Stimulated activated CD4-positive, alpha-beta T cell treated with anti-CD3 and anti-CD28 coated beads, Interleukin-2, amount 100 ng/mL, for 24 hours (primary cell): ENCODE results near the gene FOXP2.
"Not testable (repeated sequence)": the region's sequence is repeated elsewhere in the genome, so short reads cannot be mapped to it uniquely, and the experiment has no call there.

Experiments
- DNase-seq, 2 donors: peaks; one replicate each; pipeline ENCODE4 v3.0.0-alpha.2; 2020

Gene FOXP2

DNA sequence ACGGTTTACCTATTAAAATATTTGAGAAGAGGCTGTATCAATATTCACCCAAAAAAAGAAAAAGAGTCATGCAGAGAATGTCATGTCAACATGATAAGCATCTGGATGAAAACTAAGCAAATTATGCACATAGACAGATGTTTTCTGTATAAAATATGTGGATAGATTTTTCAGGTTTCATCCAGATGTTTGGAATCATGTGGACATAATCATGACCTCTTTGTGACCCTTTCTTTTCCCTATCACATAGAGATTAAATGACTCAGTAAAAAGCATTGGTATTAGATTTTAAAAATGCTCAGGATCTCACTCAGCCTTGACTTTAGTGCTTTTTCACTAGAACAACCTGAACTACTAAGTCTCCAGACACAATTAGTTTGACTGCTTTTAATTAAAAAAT, 90.0 kb downstream of the FOXP2 start:
- no peak for DNase-seq

DNA sequence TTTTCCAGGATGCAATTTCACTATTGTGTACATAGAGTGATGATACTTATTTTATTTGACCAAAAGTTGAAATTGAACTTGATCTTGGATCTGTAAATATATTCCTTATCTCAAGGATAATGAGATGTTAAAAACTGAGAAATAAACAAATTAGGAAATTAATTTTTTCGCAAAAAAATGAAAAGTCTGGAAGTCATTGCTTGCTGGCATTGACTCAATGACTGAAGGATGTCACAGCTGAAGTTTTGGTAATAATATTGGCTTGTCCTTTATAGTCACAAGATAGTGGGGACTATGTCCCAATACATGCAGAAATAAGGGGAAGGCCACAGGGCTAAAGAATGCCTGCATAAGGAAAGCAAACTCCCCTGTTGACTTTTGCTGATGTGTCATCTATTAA, 92.8 kb downstream of the FOXP2 start:
- DNase-seq = no peak

DNA sequence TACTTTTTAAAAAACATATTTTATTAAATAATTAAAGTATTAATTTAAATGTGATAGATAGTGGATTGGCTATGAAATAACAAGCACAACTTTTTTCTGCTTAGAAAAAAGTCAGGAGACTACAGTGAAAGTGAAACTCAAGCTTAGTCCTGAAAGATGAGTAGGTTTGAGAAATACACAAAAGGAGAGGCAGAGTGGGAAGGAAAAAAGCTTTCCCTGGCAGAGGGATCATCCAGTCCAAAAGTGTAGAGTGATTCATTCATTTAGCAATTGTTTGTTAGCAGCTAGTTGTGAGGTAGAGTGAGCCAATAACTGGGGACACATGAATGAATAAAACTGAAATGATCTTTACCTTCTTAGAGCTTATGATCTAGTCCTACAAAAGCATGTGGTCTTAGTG, 93.5 kb downstream of the FOXP2 start:
- no peak for DNase-seq

DNA sequence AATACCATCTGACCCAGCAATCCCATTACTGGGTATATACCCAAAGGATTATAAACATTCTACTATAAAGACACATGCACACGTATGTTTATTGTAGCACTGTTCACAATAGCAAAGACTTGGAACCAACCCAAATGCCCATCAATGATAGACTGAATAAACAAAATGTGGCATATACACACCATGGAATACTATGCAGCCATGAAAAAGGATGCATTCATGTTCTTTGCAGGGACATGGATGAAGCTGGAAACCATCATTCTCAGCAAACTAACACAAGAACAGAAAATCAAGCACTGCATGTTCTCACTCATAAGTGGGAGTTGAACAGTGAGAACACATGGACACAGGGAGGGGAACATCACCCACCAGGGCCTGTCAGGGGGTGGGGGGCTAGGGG, 96.2 kb downstream of the FOXP2 start:
- DNase-seq = not testable (repeated sequence)

DNA sequence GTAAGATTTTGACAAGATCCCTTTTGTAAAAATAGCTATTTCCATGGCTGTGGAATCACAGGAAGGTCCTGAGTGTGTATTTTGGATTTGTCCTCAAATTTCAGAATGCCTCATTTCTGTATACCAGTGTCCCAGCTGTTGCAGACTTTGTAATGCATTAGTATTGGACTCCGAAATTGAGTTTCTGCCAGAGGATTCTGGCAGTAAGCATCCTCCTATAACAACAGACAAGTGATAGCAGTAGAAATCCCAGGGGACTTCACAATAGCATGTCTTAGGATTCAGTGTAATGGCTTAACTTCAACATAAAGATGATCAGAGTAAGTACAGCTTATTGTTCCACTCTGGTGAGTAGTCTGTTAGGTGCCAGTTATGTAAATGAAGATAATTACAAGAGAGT, 104.6 kb downstream of the FOXP2 start:
- no peak for DNase-seq

DNA sequence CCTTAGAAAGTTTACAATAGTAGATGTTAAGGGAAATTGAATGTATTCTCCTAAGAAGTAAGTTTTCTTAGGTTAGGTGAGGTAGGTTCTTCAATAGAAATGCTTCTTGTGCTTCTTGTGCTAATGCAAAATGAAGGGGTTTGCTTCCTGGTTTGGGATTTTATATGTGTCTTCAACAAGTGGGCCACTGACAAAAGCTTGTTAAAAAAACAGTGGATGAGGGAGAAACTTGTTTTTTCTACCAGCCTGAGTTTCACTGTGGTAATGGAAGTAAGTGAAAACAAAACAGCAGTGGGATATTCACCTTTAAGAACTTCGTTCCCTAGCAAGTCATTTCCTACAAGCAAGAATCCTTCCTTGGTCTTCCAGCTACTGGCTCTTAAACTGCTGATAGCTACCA, 107.5 kb downstream of the FOXP2 start:
- no peak for DNase-seq

DNA sequence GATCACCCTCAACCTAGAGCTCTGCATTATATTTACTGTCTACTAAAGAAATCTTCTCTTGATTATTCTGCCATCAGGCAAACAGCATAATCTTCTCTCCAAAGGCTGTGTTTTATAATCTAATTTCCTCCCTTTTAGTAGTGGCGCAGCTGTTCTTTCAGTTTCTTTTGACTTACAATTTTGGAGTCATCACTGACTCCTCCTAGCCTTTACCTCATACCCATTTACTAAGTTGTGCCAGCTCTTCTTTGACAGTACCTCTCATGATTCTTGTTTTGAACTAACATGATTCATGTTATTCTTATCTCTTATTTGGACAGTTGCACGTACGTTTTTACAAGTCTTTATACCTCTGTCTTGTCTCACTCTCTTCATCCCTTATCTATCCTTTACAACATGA, 113.0 kb downstream of the FOXP2 start:
- no peak for DNase-seq

DNA sequence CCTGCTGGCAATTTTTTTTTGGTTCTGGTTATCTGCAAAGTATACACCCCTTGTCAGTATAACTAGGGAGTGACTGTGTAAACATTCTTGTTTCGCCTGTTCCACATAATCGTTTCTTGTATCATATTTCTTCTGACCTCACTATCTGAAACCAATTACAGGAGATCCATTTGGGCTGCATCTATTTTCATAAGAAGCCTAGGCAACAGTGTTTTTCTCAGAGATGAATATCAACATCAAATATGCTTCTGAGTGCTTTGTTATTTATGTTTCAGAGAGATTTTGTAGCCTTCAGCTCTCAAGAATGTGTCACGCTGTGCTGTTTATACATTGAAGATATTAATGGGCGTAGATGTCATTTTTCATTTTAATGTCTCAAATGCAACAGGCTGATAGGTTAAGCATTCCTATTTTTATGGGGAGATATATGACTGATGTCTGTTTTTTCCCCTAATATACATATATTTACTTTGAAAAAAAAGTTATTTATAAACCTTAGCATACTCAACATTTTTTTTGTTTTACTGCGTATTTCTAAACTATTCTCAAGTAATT, 115.5 kb downstream of the FOXP2 start:
- DNase-seq = no peak

DNA sequence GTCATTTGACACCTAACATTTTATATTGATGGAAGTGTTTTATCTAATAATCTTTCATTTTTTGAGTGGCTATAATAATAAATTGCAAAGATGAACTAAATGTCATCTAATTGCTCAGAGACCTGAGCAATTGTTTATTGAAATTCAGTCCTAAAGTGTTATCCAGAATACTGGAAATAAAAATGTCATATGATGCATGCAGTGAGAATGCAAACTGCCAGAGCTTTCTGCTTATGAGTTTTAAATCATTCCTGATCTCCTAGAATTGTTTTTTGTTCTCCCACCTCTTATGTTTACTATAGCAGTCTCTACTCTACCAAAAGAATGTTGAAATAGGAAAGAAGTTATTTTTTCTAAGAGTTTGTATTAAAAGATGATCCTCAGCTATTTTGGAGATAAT, 116.7 kb downstream of the FOXP2 start:
- DNase-seq = no peak

DNA sequence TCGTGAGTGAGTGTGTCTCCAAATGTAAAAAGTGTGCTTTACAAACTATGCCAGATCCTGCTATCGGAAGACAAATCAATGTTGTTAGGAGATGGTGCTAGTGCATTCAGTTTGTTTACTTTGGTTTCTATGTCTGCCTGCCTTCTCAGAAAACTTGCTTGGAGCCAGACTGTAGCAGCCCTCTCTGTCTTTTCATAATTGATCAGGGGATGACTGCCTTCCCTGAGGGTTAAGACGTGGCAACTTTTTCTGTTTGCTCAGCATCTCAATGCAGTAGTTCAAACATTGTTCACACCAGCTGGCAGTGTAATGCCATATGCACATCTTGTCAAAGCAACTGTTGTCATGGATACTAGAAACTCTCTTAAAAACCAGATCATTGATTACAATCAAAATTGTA, 118.5 kb downstream of the FOXP2 start:
- DNase-seq = no peak

DNA sequence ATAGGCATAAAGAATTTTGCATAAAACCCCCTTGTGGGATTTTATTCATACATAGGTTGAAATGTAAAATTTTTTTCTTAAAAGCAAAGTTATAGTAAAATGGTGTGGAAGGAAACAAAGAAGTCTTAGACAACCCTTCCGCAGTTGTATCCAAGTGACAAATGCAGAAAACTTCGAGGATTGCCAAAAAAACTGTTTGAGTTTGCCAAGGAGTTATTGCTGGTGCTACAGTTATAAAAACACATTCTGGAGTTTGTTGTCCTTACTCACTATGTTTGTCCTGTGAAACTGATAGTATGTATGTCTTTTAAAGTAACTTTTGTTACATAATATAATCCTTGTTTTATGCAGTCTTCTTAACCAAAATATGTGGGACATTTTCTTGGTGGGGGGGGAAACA, 120.3 kb downstream of the FOXP2 start:
- no peak for DNase-seq

DNA sequence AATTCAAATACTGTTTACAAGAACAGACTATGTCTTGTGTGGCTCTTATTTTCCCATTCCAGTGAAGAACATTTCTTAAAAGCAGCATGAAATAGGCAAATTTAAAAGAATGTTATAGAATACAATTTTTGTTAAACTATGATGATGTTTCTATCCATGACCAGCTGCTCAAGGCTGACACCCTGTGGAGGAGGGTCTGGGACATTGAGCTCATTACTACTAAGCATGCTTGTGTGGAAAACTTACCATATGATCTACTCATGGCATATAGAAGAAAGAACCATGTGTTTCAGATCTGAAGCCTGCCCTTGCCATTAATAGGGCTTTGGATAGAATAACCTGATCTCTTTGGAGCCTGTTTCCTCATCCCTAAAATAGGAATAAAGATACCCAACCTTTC, 125.0 kb downstream of the FOXP2 start:
- DNase-seq = no peak

DNA sequence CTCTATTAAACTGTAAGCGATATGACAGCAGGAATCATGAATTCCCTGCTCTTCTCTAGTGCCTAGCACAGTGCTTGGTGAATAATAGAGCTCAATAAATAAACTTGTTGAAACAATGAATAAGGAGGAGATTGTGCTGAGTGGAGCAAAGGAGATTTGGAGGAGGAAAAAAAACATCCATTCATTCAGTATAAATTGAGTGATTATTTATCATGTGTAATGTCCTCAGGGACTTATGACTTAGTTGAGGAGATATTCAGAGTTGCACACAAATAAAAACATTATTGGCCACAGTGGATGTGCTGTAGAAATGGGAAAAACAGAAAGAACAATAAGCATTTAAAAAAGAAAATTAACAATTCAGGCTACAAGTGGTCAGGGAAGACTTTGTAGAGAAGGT, 125.7 kb downstream of the FOXP2 start:
- DNase-seq = no peak

DNA sequence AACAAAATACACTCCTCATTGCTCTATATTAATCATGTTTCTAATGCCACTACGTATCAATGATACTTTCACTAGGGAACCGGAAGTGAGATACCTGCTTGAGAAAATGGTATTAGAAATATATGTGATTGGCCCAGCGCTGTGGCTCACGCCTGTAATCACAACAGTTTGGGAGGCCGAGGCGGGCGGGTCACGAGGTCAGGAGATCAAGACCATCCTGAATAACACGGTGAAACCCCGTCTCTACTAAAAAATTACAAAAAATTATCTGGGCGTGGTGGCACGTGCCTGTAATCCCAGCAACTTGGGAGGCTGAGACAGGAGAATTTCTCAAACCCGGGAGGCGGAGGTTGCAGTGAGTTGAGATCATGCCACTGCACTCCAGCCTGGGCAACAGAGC, 132.7 kb downstream of the FOXP2 start:
- DNase-seq = not testable (repeated sequence)

DNA sequence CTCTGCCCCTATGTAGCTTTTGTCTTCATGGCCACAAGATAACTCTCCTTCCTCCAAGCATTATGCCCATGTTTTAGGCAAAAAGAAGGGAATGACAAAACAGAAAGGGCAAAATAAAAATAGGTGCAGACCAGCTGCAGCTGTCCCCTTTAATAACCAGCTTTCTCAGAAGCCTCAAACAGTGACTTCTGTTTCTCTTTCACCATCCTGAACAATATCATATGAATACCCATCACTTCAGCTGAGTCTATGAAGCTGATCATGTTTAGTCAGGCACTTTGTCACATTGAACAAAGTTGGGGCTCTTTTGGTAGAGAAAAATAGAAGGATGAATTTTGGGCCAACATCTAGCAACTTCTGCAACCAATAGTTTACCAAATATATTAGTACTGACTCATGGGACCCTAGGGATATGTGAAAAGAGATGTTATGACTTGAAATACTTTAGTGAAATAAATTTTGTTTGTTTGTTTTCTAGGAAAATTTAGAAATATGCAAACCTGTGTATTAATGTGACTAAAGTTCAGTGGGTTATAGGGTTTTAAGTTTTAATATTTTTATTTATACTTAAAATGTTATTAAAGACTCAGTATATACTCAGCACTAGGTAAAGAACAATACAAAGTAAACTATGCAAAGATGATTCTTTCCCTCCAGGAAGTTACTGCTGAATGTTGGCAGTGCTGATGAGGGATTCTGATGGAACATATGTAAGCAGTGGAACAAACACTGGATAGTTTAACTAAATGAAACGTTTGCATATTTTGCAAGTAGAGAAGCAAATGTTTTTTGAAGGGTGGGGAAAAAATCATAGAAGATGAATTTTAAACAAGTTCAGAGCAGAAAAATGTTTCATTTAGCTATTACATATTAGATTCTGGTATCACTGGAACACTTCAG, 133.7 kb downstream of the FOXP2 start:
- no peak for DNase-seq

DNA sequence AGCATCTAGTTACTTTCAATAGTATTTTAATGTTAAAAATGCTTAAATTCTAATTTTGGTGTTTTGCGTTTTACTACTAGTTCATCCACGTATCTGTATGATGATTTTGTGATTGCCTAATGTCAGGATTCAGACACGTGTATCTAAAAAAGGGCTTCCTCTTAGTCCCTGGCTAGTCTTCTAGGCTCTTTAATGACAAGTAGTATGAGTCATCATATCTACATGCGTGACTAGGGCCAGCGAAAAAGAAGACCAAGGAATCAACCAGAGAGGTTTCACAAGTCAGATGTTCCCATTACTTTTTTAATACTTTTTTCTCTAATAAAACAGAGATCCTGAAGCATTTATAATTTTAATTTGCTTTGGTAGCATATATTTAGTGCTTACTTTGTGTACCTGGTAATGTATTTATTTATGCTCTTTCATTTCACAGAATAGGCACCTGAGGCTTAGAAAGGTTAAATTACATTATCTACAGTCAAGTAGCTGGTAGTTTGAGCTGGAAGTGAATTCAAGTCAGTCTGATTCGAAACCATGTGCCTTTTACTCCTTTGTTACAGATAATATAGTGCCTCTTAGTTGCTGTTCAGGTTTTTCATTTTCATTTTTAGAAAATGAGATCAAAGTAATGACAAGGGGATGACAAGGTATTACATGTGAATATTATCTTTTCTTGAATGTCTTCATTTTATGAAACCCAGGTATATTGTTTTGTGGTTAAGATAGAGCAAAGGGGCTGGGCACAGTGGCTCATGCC, 140.3 kb downstream of the FOXP2 start:
- DNase-seq = no peak

DNA sequence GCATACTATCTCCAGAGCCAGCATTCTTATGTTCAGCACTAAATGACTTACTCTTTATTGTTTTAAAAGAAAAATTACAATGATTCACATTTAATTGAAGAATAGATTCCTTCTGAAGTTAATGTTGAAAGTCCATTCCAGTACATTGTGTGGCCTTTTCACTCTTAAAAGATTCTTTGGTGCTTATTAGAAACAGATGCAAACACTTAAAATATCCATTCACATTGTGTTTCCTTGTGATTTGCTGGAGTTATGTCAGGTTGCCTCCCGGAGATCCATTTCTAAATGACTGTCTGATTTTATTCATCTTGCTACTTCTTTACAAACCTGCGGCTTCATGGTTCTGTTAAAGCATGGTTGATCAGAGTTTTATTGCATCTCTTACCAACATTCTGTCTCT, 152.8 kb downstream of the FOXP2 start:
- DNase-seq = no peak

DNA sequence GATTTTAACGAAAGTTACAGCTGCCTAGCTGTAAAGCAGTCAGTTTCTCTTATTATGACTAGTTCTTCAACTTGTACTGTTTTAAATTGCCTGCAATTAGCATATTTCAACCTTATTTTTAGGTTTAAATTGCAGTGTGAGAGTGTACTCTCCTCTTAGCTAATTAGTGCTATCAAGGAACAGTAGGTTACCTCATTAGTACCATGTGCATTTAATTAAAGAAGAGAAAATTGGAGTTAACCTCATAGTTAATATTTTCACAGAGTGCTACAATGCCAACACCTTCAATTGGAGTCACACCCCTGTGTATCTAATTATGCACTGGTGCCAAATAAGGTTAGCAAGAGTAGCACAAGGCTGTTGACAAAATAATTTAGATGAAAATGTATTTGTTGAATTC, 154.6 kb downstream of the FOXP2 start:
- no peak for DNase-seq

DNA sequence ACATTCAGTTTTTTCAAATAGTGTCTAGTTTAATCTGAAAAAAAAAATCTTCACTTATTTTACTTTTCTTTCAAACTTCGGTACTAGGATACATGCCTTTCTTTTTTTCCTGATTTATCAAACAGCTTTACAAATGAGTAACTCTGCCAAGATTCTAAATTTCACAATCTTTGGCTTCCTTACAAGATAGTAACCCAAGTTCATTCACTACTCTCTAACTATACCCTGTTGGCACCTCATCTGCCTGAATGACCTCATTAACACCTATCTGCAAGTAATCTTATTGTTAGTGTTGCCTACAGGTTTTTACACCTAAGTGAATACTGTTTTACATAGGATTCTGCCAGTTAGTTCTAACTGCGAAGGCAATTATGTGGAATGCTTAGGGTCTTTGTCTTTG, 159.8 kb downstream of the FOXP2 start:
- no peak for DNase-seq

DNA sequence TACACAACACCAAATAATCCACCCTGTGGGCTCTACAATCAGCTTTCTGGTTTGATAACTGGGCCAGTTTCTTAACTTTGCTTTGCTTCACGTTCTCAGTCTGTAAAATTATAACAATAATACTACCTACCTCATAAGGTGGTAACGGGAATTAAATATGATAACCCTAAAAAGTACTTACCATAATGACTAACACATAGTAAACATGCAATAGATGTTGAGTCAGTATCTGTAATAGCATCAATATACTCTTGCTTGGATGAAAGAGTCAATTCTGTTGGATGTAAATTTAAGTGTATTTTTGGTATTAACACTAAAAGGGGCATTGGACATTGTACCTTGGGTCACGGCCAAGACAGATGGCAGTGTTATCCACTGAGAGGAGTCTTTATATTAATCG, 160.5 kb downstream of the FOXP2 start:
- no peak for DNase-seq

DNA sequence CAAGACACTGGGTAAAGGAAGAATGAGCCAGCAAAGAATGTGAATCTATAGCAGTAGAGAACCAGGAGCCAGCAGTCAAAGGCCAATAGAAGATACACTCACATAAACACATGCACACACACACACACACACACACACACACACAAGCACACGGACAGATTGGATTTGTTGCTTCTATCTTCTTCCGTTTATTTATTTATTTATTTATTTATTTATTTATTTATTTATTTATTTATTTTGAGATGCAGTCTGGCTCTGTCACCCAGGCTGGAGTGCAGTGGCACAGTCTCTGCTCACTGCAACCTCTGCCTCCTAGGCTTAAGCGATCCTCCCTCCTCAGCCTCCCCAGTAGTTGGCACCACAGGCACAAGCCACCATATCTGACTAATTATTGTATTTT, 166.3 kb downstream of the FOXP2 start:
- DNase-seq = not testable (repeated sequence)

DNA sequence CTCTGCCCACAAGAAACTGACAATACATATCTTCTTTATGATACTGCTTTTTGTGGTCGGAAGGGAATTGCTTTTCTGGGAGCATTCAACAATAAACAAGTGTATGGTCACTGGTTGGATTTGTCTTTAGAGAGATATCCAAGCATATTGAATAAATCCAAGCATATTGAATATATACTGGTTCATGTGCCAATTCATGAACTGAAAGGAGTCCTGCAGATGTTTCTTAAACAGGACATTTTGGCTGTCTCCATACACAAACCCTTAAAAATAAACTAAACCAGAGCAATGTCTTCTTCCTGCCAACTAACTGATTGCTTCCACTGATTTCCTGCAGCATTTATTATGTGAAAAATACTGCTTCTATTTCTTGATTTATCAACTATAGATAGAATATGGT, 173.9 kb downstream of the FOXP2 start:
- no peak for DNase-seq

DNA sequence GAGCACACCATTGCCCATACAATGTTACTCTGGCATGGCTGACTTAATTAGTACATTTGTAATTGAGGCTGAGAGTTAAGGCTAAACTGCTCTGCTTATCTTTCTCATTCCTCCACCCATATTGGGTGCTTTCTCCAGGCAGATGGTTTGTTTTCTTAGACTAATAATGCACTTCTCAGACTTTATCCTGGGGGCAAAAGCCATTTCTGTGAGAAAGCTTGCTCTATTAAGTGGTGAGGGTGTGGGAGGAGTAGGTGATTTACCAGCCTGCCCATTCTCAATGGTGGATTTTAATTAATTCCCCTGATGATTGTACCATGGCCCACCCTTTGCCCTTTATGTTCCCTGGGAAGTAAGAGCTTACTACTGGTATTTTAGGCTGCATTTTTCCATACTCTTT, 174.8 kb downstream of the FOXP2 start:
- DNase-seq = no peak

DNA sequence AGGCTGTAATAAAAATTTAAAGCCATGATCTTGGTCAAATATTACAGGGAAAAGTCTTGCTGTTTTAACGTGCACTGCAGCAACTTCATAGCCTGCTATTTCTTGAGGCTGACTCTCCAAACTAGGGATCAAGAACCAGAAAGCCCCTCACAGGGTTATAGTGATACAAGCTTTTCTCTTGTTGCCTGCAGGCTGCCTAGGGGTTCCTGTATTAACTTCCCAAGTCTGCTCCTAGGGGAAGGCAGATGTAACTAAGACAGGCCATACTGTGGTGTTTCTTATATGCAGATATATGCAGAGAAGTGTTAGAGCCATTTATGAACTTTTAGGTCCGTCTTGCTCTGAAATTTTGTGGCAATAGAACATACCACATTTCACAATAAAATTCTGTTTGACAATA, 175.7 kb downstream of the FOXP2 start:
- DNase-seq = no peak
